ENCODE measurements around the gene FILIP1. TPM values are rescaled to one million over a fixed set of nuclear protein-coding genes. Genes with fewer than 3 reads are reported as not detected.

FILIP1 gene
- polyA plus RNA-seq, 2 of the 4 experiments (the other 2 are of a cell fraction) = 2.3 to 15.6 TPM

DNA sequence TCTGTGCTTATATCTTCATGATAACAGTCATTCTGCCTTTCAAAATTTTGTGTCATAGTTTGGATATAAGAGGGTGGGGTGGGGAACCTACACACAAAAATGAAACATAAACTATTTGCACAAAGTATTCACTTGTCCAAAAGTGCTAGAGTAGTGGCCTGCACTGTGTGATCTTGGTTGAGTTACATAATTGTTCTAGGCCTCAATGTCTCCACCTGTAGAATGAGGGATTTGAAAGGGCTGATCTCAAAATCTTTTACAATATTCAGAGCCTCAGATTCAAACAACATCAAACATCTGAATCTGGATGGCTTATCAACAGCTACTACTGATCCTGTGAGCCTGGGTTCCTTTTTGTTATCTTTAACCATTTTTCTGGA is 144.7 kb downstream of the FILIP1 start:
- ChIA-PET CTCF (no interaction called here), POLR2A (no interaction called here)
- Histone ChIP-seq H3K4me1 (no peaks in the 10 kb centered on the region), H3K4me2 (no peak overlapping the region), H3K27ac (no peak overlapping the region), H3K9me3 (no peaks in the 10 kb centered on the region), H3K4me3 (no peak overlapping the region)
- TF ChIP-seq, protein P1, sequence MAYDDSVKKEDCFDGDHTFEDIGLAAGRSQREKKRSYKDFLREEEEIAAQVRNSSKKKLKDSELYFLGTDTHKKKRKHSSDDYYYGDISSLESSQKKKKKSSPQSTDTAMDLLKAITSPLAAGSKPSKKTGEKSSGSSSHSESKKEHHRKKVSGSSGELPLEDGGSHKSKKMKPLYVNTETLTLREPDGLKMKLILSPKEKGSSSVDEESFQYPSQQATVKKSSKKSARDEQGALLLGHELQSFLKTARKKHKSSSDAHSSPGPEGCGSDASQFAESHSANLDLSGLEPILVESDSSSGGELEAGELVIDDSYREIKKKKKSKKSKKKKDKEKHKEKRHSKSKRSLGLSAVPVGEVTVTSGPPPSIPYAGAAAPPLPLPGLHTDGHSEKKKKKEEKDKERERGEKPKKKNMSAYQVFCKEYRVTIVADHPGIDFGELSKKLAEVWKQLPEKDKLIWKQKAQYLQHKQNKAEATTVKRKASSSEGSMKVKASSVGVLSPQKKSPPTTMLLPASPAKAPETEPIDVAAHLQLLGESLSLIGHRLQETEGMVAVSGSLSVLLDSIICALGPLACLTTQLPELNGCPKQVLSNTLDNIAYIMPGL (CRISPR knock-in tag; IDR thresholded peaks at IDR 0.05; ENCODE audit: borderline replicate concordance) = no peak
- no peak for TF ChIP-seq RARB (CRISPR knock-in tag; IDR thresholded peaks at IDR 0.05)
- no peak for TF ChIP-seq EHF (CRISPR knock-in tag; IDR thresholded peaks at IDR 0.05)
- no peak for TF ChIP-seq BHLHE40 (IDR thresholded peaks at IDR 0.05; ENCODE audit: low read depth, low read length)
- DNase-seq (ENCODE audit: low read depth in 1 of 2, low spot score in 1 of 2) (no peak), ATAC-seq (no peak), FAIRE-seq (no peak)

DNA sequence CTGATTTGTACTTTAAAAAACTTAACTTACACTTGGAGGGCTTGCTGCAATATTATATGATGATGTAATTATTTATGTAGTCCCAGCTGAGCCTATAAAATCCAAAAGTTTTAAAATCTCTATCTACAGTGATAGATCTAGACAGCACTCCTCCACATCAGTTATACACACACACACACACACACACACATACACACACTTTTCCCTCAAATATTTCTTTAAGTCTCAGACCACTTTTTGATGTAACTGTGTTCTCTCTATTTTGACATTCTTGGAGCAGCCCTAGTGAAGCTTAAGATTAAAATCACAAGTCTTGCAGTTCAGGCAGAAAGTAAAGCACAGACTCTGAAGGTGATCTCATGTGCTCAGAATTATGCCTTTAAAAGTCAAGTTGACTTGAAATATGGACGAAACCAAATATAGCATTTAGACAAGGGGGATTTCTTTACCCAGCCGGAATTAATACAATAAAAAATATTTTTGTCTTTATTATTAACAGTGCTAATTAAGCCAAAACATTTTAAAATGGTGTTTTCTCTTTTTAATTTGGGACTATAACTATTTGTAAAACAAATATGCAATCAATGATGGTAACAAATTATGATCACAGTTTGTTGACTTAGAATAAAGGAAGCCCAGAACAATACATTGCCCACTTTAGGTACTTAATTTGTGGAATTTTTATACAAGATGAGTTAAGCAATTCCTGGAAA is 145.5 kb downstream of the FILIP1 start:
- ATAC-seq (no peak), DNase-seq (ENCODE audit: low read depth in 1 of 2, low spot score in 1 of 2) (no peak), FAIRE-seq (no peak)
- no peaks in the 10 kb centered on the region for H3K9me3 ChIP-seq
- ChIA-PET POLR2A (no interaction called here), CTCF (interaction anchor here (0.9 kb wide), 2 partner anchors 20 to 179 kb away, joined by 3 read pairs; no protein-coding TSS in a partner anchor)
- no peak overlapping the region for H3K4me2 ChIP-seq
- TF ChIP-seq, protein P2, sequence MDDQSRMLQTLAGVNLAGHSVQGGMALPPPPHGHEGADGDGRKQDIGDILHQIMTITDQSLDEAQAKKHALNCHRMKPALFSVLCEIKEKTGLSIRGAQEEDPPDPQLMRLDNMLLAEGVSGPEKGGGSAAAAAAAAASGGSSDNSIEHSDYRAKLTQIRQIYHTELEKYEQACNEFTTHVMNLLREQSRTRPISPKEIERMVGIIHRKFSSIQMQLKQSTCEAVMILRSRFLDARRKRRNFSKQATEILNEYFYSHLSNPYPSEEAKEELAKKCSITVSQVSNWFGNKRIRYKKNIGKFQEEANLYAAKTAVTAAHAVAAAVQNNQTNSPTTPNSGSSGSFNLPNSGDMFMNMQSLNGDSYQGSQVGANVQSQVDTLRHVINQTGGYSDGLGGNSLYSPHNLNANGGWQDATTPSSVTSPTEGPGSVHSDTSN (IDR thresholded peaks at IDR 0.05) = no peak
- no peak for TF ChIP-seq HOXB5 (CRISPR knock-in tag; IDR thresholded peaks at IDR 0.05)
- TF ChIP-seq, protein P3, sequence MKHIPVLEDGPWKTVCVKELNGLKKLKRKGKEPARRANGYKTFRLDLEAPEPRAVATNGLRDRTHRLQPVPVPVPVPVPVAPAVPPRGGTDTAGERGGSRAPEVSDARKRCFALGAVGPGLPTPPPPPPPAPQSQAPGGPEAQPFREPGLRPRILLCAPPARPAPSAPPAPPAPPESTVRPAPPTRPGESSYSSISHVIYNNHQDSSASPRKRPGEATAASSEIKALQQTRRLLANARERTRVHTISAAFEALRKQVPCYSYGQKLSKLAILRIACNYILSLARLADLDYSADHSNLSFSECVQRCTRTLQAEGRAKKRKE (CRISPR knock-in tag; IDR thresholded peaks at IDR 0.05; ENCODE audit: low read depth) = no peak
- TF ChIP-seq EP300 (IDR thresholded peaks at IDR 0.05) = no peak
- no peak for TF ChIP-seq KDM1A (IDR thresholded peaks at IDR 0.05; ENCODE audit: low read depth)
- no peak for TF ChIP-seq ZSCAN20 (CRISPR knock-in tag; IDR thresholded peaks at IDR 0.05)
- TF ChIP-seq FOXS1 (CRISPR knock-in tag; IDR thresholded peaks at IDR 0.05) = no peak
- TF ChIP-seq HDAC2 (IDR thresholded peaks at IDR 0.05) = no peak
- no peak for TF ChIP-seq EHF (CRISPR knock-in tag; IDR thresholded peaks at IDR 0.05)
- no peak for TF ChIP-seq CBX8 (IDR thresholded peaks at IDR 0.05)
- TF ChIP-seq TP53 (CRISPR knock-in tag; IDR thresholded peaks at IDR 0.05) = no peak
- TF ChIP-seq CHD4 (IDR thresholded peaks at IDR 0.05; ENCODE audit: borderline replicate concordance) = no peak
- TF ChIP-seq GATA3 (IDR thresholded peaks at IDR 0.05; ENCODE audit: borderline replicate concordance) = no peak
- no peak for TF ChIP-seq RARB (CRISPR knock-in tag; IDR thresholded peaks at IDR 0.05)
- TF ChIP-seq KDM5A (IDR thresholded peaks at IDR 0.05) = no peak
- no peak for TF ChIP-seq NR3C1 (IDR thresholded peaks at IDR 0.05)
- WGBS (ENCODE audit: missing lambda C conversion rate) = 84% methylated on average over 2 of the region's 2 CpGs
- no peak overlapping the region for H3K27ac ChIP-seq
- no peaks in the 10 kb centered on the region for H3K4me1 ChIP-seq
- H3K4me3 ChIP-seq = no peak overlapping the region

DNA sequence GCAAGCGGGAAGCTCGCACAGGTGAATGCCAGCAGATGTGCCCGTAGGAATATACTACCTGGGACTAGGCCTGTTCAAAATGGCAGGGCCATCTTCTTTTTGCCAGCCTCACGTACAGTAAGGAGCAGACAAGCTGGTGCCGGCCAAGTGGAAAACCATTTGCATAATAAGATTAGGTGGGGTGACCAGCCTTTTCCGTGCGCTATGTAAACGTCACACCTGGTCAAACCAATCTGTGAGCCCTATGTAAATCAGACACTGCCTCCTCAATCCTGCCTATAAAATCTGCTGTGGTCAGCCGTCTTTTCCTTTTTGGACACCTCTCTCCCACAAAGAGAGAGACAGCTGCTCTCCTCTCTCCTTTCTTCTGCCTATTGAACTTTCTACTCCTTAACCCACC is 148.2 kb downstream of the FILIP1 start:
- FAIRE-seq = no peak
- 90% methylated on average over 9 of the region's 9 CpGs for WGBS (ENCODE audit: missing lambda C conversion rate)
- H3K4me2 ChIP-seq = no peak overlapping the region
- no peak for DNase-seq (ENCODE audit: low read depth in 1 of 2, low spot score in 1 of 2)
- no peaks in the 10 kb centered on the region for H3K4me1 ChIP-seq
- H3K27ac ChIP-seq = no peak overlapping the region
- no peak for ATAC-seq
- H3K9me3 ChIP-seq = no peaks in the 10 kb centered on the region
- no peak overlapping the region for H3K4me3 ChIP-seq
- ChIA-PET POLR2A (no interaction called here), CTCF (interaction anchor here (0.8 to 1.1 kb wide), 2 partner anchors 99 to 360 kb away, joined by 3 to 4 read pairs; no protein-coding TSS in a partner anchor)
- TF ChIP-seq MAFK (IDR thresholded peaks at IDR 0.05; ENCODE audit: partially characterized antibody) = no peak
- TF ChIP-seq ZFP36 (IDR thresholded peaks at IDR 0.05; ENCODE audit: borderline replicate concordance, partially characterized antibody) = no peak
- TF ChIP-seq RARB (CRISPR knock-in tag; IDR thresholded peaks at IDR 0.05) = no peak
- TF ChIP-seq, protein P4, sequence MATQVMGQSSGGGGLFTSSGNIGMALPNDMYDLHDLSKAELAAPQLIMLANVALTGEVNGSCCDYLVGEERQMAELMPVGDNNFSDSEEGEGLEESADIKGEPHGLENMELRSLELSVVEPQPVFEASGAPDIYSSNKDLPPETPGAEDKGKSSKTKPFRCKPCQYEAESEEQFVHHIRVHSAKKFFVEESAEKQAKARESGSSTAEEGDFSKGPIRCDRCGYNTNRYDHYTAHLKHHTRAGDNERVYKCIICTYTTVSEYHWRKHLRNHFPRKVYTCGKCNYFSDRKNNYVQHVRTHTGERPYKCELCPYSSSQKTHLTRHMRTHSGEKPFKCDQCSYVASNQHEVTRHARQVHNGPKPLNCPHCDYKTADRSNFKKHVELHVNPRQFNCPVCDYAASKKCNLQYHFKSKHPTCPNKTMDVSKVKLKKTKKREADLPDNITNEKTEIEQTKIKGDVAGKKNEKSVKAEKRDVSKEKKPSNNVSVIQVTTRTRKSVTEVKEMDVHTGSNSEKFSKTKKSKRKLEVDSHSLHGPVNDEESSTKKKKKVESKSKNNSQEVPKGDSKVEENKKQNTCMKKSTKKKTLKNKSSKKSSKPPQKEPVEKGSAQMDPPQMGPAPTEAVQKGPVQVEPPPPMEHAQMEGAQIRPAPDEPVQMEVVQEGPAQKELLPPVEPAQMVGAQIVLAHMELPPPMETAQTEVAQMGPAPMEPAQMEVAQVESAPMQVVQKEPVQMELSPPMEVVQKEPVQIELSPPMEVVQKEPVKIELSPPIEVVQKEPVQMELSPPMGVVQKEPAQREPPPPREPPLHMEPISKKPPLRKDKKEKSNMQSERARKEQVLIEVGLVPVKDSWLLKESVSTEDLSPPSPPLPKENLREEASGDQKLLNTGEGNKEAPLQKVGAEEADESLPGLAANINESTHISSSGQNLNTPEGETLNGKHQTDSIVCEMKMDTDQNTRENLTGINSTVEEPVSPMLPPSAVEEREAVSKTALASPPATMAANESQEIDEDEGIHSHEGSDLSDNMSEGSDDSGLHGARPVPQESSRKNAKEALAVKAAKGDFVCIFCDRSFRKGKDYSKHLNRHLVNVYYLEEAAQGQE (IDR thresholded peaks at IDR 0.05) = no peak
- no peak for TF ChIP-seq TFCP2L1 (CRISPR knock-in tag; IDR thresholded peaks at IDR 0.05)
- TF ChIP-seq, protein P5, sequence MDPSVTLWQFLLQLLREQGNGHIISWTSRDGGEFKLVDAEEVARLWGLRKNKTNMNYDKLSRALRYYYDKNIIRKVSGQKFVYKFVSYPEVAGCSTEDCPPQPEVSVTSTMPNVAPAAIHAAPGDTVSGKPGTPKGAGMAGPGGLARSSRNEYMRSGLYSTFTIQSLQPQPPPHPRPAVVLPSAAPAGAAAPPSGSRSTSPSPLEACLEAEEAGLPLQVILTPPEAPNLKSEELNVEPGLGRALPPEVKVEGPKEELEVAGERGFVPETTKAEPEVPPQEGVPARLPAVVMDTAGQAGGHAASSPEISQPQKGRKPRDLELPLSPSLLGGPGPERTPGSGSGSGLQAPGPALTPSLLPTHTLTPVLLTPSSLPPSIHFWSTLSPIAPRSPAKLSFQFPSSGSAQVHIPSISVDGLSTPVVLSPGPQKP (IDR thresholded peaks at IDR 0.05; ENCODE audit: low read depth, low read length) = no peak
- no peak for TF ChIP-seq CBX8 (IDR thresholded peaks at IDR 0.05)
- TF ChIP-seq, protein P6, sequence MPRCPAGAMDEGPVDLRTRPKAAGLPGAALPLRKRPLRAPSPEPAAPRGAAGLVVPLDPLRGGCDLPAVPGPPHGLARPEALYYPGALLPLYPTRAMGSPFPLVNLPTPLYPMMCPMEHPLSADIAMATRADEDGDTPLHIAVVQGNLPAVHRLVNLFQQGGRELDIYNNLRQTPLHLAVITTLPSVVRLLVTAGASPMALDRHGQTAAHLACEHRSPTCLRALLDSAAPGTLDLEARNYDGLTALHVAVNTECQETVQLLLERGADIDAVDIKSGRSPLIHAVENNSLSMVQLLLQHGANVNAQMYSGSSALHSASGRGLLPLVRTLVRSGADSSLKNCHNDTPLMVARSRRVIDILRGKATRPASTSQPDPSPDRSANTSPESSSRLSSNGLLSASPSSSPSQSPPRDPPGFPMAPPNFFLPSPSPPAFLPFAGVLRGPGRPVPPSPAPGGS (IDR thresholded peaks at IDR 0.05) = no peak
- no peak for TF ChIP-seq NFE2L2 (conservative IDR thresholded peaks at IDR 0.05; ENCODE audit: low read length)

Data from A549 (cell line).